ENCODE data around the gene UBFD1. TPM values are rescaled to one million over a fixed set of nuclear protein-coding genes. Genes with fewer than 3 reads are reported as not detected.
"Not testable (repeated sequence)": the region's sequence is repeated elsewhere in the genome, so short reads cannot be mapped to it uniquely, and the experiment has no call there.

The UBFD1 gene
- polyA plus RNA-seq, 4 donors: 72.9 to 77.5 (median 74.1) TPM

- DNase-seq (ENCODE audit: low read depth in 4 of 4, low spot score in 3 of 4): no peak
These were observed 7.2 kb downstream of the UBFD1 start for GRCh38 chr16:23564575-23565363.

DNA sequence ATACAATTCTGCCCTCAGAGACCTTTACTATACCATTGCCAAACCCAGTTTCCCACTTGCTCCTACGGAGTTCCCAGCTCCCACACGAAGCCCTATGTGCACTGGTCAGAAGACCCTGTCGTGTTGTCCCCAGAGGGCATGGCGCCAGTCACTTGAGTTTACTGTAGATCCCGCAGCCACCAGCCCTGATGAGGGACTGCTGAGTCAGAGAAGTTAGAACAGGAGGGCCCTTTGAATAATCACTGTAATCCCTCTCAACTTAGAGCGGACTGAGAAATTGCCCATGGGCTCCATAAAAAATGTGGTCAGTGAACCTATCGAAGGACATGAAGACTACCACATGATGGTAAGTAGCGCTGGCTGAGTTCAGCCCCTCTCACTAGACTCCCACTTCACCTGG is 9.2 kb downstream of the UBFD1 start:
- DNase-seq (ENCODE audit: low read depth in 4 of 4, low spot score in 3 of 4): no peak

DNA sequence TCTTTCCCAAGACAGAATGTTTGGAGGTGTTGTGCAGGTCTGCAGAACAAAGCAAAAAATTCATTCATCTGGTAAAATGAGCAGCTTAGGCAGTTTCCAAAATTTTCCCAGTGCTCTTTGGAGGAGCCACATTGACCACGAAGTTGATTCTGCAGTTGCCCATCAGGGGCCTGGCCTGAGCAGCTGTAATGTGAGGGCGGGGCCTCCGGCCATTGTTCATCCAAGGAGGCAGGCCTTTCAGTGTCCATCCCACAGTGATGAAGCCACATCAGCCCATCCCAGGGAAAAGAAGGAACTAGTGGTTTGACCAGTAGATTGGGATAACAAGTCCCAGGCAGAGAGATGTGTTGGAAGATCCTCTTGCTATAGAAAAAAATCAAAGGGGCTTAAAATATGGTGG is 10.1 kb downstream of the UBFD1 start:
- no peak for DNase-seq (ENCODE audit: low read depth in 4 of 4, low spot score in 3 of 4)

GRCh38 chr16:23570992-23571632 is 13.6 kb downstream of the UBFD1 start:
- DNase-seq (ENCODE audit: low read depth in 4 of 4, low spot score in 3 of 4): no peak

DNA sequence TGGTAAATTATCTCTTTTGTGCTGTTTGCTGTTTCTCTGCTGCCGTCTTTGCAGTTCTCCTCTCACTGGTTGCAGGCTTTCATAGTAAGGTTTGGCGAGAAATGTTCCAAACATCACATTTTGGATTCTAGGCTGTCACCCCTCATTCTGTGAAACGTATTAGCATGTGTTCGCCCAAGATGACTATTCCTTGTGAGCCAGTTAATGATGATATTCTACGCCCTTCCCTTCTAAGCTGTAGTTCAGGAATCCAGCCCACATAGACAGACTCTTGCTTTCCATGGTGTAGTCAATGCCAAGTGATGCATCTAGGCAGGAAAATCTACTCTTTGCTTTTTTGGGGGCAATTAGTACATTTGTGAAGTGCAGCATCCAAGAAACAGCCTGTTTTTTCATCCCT is 14.4 kb downstream of the UBFD1 start:
- no peak for DNase-seq (ENCODE audit: low read depth in 4 of 4, low spot score in 3 of 4)

GRCh38 chr16:23572394-23572793 is 14.9 kb downstream of the UBFD1 start:
- DNase-seq (ENCODE audit: low read depth in 4 of 4, low spot score in 3 of 4): no peak

DNA sequence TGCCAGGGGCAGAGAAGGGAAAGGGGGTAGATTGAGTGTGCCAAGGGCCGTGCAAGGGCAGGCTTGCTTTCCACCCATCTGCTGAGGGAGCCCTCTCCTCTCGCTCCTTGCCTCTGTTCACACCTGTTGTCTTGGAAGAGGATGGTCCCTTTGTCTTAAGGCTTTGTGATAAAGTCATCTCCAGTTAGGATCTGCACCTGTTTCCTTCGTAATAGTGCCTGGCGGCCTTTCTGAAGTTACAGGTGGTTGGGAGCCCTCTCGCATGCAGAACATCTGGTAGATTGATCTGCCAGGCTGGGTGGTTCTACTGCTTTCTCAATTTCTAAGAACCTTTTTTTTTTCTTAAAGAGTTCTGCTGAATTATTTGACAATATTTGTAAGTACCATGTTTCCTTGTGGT is 16.3 kb downstream of the UBFD1 start:
- DNase-seq (ENCODE audit: low read depth in 4 of 4, low spot score in 3 of 4): no peak

DNA sequence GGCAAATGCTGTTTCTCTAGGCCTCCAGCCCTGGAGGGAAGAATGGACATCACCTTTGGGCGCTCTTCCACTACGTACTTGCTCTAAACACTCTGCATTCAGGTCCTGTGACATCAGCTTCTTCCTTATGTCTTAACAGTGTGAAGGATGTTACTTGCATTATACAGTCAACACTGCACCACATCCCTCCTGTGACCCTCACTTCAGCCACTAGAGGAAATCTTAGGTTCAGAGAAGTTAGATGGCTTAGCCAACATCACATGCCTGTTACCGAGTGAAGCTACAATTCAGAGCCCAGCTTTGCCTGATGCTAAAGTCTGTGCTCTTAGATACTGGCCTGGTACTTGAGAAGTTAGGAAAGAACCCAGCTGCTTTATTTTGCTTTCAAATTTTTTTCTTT is 18.3 kb downstream of the UBFD1 start:
- DNase-seq (ENCODE audit: low read depth in 4 of 4, low spot score in 3 of 4): no peak

DNA sequence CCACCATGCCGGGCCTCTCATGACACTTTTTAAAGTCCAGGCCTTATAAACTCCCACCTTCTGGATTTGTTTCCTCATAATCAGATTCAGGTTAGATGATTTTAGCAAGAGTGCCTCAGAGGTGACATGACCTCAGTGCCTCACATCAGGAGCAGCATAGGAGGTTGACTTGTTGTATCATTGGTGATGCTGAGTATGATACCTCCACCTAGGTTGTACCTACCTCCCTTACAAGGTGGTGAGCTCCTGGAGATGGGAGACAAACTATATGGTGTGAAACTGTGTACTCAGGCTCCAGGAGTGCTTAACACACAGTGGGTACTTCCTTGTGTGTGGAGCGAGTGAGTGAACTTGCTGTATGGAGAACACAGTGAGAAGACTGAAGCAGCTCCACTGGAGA is 20.0 kb downstream of the UBFD1 start:
- no peak for DNase-seq (ENCODE audit: low read depth in 4 of 4, low spot score in 3 of 4)

DNA sequence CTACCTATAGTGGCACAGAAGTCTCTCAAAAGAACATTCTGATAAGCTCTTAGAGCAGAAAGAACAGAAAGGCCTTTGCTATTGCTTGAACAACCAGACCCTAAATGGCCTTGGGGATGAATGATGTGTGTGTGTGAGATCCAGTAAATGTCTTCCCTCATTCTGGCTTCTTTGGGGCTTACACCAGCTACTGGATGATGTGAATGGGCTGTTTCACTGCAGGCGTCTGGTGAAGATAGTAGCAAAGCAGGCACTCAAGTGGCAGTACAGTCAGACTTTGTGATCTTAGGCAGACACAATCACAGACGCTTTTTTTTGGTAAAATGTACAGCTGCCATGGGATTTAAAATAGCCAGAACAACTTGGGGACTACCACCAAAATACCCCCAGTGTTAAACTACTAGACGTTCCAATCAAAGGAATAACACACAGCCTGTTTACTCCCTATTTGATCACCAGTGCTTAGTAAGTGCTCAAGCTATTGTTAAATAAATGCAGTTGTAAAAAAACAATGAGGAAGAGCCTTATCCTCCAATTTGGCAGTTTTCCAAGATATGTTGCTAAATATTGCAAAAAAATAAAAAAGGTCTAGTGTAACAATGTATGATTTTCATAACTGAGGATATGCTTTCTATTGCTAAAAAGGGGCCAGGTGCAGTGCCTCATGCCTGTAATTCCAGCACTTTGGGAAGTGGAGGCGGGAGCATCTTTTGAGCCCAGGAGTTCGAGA is 20.7 kb downstream of the UBFD1 start:
- no peak for DNase-seq (ENCODE audit: low read depth in 4 of 4, low spot score in 3 of 4)

GRCh38 chr16:23579371-23579770 is 21.8 kb downstream of the UBFD1 start:
- no peak for DNase-seq (ENCODE audit: low read depth in 4 of 4, low spot score in 3 of 4)

DNA sequence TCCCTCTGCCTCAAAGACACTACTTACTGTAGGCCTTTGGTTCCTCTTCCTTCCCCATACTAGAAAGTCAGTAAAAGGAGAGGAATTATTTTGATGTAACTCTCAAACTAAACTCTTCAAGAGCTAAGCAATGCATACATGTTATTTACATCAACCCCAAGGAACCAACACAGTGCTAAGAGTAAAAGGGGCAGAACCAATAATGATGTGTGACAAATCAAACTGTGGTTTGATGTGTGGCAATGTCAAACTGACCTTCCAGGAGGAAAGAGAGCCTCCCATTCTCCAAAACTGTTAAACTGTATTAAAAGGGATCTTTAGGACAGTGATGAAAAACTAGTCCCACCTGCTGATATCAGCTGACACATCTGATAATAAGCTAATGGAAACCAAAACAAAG is 22.9 kb downstream of the UBFD1 start:
- no peak for DNase-seq (ENCODE audit: low read depth in 4 of 4, low spot score in 3 of 4)

DNA sequence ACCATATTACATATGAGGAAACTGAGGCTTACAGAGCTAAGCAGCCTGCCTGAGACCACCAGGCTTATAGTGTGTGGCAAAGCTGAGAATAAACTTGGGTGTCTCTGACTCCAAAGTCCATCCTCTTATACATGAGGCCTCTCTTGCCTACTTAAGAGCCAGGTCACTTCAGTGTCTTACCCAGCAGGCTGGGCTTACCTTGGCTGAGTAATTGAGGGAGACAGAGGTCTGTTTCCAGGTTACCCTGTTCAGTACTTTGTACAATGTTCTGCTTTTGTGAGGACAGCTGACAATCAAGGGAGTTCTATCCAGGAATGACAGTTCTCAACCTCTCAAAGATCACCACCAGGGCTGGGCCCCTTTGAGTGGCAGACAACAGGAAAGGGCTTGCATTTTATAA is 24.2 kb downstream of the UBFD1 start:
- no peak for DNase-seq (ENCODE audit: low read depth in 4 of 4, low spot score in 3 of 4)

DNA sequence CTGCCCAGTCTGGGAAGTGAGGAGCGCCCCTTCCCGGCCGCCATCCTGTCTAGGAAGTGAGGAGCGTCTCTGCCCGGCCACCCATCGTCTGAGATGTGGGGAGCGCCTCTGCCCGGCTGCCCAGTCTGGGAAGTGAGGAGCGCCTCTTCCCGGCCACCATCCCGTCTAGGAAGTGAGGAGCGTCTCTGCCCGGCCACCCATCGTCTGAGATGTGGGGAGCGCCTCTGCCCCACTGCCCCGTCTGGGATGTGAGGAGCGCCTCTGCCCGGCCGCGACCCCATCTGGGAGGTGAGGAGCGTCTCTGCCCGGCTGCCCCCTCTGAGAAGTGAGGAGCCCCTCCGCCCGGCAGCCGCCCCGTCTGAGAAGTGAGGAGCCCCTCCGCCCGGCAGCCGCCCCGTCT is 25.7 kb downstream of the UBFD1 start:
- DNase-seq (ENCODE audit: low read depth in 4 of 4, low spot score in 3 of 4): not testable (repeated sequence)

- DNase-seq (ENCODE audit: low read depth in 4 of 4, low spot score in 3 of 4): no peak
These were observed 26.9 kb downstream of the UBFD1 start for GRCh38 chr16:23584186-23585076.

DNA sequence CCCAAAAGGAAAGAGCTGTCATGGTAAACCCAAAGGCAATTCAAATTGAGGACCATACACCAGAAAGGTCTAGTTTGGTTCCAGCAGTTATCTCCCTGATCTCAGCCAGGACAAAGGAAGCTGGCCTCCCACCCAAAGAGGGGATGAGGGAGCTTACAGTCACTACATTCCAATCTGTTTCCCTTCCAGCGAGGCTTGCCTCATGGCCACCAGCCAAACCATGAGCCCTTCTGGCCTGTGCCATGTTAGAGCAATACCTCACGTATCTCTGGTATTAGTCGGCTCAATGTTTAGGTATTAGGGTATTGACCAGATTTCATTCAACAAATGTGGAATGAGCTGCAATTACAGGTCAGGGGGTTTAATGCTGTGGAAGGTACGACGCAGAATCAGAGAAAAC is 30.2 kb downstream of the UBFD1 start:
- no peak for DNase-seq (ENCODE audit: low read depth in 4 of 4, low spot score in 3 of 4)

DNA sequence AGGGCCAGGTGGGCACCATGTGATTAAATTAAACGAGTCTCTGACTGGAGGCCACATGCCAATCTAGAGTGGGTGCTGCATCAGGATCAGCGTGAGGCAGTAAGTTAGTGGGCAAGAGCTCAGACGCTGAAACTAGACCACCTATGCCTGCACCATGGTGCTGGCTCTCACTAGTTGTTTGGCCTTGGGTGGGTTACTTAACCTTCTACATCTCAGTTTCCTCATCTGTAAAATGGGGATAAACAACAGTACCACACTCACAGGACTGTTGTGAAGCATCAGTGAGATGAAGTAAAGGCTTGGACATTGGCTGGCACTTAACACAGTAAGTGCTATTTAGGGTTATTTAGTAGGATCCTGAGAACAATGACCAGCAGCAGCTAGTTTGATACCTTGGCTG is 32.7 kb downstream of the UBFD1 start:
- no peak for DNase-seq (ENCODE audit: low read depth in 4 of 4, low spot score in 3 of 4)

DNA sequence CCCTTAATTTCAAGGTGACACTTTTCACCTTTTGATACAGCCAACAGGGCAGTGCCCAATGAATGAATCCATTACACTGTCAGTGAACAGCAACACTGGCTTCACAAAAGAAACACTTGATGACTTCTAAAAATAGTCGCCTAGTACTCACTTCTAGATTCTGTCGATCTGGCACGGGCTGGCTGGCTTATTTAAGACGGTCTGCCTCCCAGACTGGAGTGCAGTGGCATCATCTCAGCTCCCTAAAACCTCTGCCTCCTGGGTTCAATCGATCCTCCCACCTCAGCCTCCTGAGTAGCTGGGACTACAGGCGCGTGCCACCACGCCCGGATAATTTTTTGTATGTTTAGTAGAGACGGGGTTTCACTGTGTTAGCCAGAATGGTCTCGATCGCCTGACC is 36.7 kb downstream of the UBFD1 start:
- DNase-seq (ENCODE audit: low read depth in 4 of 4, low spot score in 3 of 4): no peak

DNA sequence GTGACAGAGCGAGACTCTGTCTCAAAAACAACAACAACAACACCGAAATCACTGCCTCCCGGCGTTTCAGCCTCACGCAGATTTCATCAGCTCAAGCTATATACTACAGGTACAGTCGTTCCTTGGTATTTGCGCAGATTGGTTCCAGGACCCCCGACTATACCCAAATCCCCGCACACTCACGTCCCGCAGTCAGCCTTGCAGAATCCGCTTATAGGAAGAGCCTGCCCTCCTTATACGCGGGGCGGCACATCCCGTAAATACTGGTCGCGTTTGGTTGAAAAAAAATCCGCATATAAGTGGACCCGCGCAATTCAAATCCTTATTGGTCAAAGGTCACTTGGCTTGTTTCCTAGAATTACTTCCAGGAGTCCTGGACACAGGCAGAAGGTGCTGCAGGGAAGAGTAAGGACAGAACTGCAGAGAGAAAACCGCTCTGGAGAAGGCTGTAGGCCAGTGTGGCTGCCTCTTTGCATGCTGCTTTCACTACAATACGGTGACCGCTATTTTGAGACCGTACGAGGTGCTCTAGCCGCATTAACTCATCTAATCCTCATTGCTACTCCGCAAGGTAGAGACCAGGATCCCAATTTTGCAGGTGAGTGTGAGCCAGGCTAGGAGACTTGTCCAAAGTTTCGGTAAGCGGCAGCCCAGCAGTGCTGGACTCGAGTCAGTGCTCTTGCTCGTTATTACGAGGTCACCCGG is 37.9 kb downstream of the UBFD1 start:
- DNase-seq (ENCODE audit: low read depth in 4 of 4, low spot score in 3 of 4): no peak
